ENCODE data around the gene TTC9. TPM values are rescaled to one million over a fixed set of nuclear protein-coding genes. Genes with fewer than 3 reads are reported as not detected.
"Not testable (repeated sequence)": the region's sequence is repeated elsewhere in the genome, so short reads cannot be mapped to it uniquely, and the experiment has no call there.

Gene TTC9
- total RNA-seq, 4 donors from 2014 or later: 3.6 to 8.7 (median 4.7) TPM

DNA sequence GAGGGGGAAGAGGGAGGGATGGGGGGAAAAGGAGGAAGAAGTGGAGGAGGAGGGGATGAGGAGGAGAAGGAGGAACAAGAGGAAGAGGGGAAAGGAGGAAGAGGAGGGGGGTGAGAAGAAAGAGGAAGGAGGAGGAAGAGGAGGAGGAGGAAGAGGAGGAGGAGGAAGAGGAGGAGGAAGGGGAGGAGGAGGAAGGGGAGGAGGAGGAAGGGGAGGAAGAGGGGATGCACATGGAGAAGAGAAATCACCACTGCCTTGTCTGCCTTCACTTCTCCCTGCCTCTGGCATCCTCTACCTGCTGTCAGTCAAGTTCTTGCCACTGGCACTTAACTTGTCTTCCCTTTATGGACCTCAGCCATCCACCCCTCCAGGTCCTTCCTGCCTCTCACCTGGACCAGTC is 59.9 kb downstream of the TTC9 start:
- Histone ChIP-seq H3K36me3 (no peaks in the 10 kb centered on the region), H3K9me3 (no peaks in the 10 kb centered on the region), H3K4me3 (no peak overlapping the region), H3K4me1 (no peaks in the 10 kb centered on the region), H3K27ac (no peak overlapping the region), H3K27me3 (no peaks in the 10 kb centered on the region)
- TF ChIP-seq, protein P1, sequence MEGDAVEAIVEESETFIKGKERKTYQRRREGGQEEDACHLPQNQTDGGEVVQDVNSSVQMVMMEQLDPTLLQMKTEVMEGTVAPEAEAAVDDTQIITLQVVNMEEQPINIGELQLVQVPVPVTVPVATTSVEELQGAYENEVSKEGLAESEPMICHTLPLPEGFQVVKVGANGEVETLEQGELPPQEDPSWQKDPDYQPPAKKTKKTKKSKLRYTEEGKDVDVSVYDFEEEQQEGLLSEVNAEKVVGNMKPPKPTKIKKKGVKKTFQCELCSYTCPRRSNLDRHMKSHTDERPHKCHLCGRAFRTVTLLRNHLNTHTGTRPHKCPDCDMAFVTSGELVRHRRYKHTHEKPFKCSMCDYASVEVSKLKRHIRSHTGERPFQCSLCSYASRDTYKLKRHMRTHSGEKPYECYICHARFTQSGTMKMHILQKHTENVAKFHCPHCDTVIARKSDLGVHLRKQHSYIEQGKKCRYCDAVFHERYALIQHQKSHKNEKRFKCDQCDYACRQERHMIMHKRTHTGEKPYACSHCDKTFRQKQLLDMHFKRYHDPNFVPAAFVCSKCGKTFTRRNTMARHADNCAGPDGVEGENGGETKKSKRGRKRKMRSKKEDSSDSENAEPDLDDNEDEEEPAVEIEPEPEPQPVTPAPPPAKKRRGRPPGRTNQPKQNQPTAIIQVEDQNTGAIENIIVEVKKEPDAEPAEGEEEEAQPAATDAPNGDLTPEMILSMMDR (IDR thresholded peaks at IDR 0.05): no peak
- TF ChIP-seq POLR2AphosphoS5 (IDR thresholded peaks at IDR 0.05): no peak
- no peak for TF ChIP-seq POLR2A (IDR thresholded peaks at IDR 0.05)
- no peak for TF ChIP-seq EP300 (IDR thresholded peaks at IDR 0.05)
- no peak for DNase-seq (ENCODE audit: low spot score in 2 of 2)

DNA sequence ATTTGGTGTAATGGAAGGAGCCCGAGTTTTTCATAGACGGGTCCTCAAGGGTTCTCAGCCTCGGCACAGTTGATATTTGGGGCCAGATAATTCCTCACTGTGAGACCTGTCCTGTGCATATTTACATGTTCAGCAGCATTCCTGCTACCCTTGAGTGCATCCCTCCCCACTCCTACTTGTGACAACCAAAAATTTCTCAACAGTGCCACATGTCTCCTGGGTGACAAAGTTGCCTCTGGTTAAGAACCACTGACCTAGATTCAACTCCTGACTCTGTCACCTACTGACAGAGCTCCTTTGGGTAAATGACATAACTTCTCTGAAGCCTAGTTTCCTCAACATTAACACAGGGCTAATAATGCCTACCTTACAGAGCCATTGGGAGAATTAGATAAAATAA is 60.4 kb downstream of the TTC9 start:
- no peaks in the 10 kb centered on the region for H3K36me3 ChIP-seq
- no peak overlapping the region for H3K27ac ChIP-seq
- H3K27me3 ChIP-seq: no peaks in the 10 kb centered on the region
- H3K4me3 ChIP-seq: no peak overlapping the region
- H3K4me1 ChIP-seq: peaks cover 4% of the 10 kb centered on the region
- 94% methylated on average over 3 of the region's 3 CpGs for WGBS
- no peaks in the 10 kb centered on the region for H3K9me3 ChIP-seq
- no peak for DNase-seq (ENCODE audit: low spot score in 2 of 2)
- TF ChIP-seq POLR2AphosphoS5 (IDR thresholded peaks at IDR 0.05) (no peak), EP300 (IDR thresholded peaks at IDR 0.05) (no peak), POLR2A (IDR thresholded peaks at IDR 0.05) (no peak)
- TF ChIP-seq, protein P1 (IDR thresholded peaks at IDR 0.05): no peak

DNA sequence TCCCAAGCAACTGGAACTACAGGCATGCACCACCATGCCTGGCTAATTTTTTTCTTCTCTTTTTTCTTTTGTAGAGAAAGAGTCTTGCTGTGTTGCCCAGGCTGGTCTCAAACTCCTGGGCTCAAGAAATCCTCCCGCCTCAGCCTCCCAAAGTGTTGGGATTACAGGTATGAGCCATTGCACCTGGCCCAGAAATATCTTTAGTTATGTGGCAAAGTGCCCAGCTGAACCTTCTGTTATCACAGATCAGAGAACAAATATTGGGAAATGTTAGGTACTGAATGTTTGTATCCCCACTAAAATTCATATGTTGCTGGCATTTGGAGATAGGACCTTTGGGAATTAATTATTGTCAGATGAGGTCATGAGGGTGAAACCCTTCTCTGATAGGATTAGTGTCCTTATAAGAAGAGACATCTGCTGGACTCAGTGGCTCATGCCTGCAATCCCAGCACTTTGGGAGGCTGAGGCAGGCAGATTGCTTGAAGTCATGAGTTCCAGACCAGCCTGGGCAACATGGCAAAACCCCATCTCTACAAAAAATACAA is 62.0 kb downstream of the TTC9 start:
- H3K27me3 ChIP-seq; H3K4me1 ChIP-seq; H3K36me3 ChIP-seq; H3K27ac ChIP-seq; H3K9me3 ChIP-seq; H3K4me3 ChIP-seq; DNase-seq (ENCODE audit: low spot score in 2 of 2): not testable (repeated sequence)
- WGBS: 100% methylated on average over 1 of the region's 1 CpG

DNA sequence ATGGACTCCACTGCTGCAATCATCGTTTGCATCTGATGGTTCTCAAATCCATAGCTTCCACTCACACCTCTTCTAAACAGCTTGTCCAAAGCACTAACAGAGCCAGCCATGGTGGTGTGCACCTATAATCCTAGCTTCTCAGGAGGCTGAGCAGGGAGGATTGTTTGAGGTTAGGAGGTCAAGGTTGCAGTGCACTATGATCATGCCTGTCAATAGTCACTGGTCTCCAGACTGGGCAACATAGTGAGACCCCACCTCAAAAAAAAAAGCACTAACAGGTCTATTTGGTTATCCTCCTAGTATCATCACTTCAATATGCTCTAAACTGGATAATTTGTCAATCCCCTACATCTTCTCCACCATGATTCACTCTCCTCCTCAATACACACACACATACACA is 63.2 kb downstream of the TTC9 start:
- Histone ChIP-seq H3K27ac (no peak overlapping the region), H3K36me3 (no peaks in the 10 kb centered on the region), H3K9me3 (no peaks in the 10 kb centered on the region), H3K27me3 (no peaks in the 10 kb centered on the region), H3K4me1 (peaks cover 13% of the 10 kb centered on the region), H3K4me3 (no peak overlapping the region)
- WGBS: 96% methylated on average over 1 of the region's 1 CpG
- no peak for DNase-seq (ENCODE audit: low spot score in 2 of 2)
- TF ChIP-seq POLR2AphosphoS5 (IDR thresholded peaks at IDR 0.05): no peak
- TF ChIP-seq, protein P1 (IDR thresholded peaks at IDR 0.05): no peak
- TF ChIP-seq POLR2A (IDR thresholded peaks at IDR 0.05): no peak
- no peak for TF ChIP-seq EP300 (IDR thresholded peaks at IDR 0.05)

GRCh38 chr14:70706177-70706576 is 64.5 kb downstream of the TTC9 start:
- no peak overlapping the region for H3K27ac ChIP-seq
- TF ChIP-seq EP300 (IDR thresholded peaks at IDR 0.05): no peak
- no peak for TF ChIP-seq POLR2AphosphoS5 (IDR thresholded peaks at IDR 0.05)
- TF ChIP-seq POLR2A (IDR thresholded peaks at IDR 0.05): no peak
- TF ChIP-seq, protein P1 (IDR thresholded peaks at IDR 0.05): no peak
- no peaks in the 10 kb centered on the region for H3K27me3 ChIP-seq
- no peaks in the 10 kb centered on the region for H3K9me3 ChIP-seq
- no peak overlapping the region for H3K4me3 ChIP-seq
- no peak for DNase-seq (ENCODE audit: low spot score in 2 of 2)
- peaks cover 24% of the 10 kb centered on the region for H3K4me1 ChIP-seq
- no peaks in the 10 kb centered on the region for H3K36me3 ChIP-seq
